GM19240 (cell line): Measurements from ENCODE around the gene PUS1.

Experiments used
- DNase-seq: peaks from one replicate; pipeline ENCODE4 v3.0.0; 2011; ENCODE audit warnings: low spot score; ENCODE audit not compliant: insufficient read length

Gene PUS1

GRCh38 chr12:131915823-131916222 is 13.3 kb upstream of the PUS1 start:
- no peak for DNase-seq

GRCh38 chr12:131916306-131917138 is 12.6 kb upstream of the PUS1 start:
- no peak for DNase-seq

DNA sequence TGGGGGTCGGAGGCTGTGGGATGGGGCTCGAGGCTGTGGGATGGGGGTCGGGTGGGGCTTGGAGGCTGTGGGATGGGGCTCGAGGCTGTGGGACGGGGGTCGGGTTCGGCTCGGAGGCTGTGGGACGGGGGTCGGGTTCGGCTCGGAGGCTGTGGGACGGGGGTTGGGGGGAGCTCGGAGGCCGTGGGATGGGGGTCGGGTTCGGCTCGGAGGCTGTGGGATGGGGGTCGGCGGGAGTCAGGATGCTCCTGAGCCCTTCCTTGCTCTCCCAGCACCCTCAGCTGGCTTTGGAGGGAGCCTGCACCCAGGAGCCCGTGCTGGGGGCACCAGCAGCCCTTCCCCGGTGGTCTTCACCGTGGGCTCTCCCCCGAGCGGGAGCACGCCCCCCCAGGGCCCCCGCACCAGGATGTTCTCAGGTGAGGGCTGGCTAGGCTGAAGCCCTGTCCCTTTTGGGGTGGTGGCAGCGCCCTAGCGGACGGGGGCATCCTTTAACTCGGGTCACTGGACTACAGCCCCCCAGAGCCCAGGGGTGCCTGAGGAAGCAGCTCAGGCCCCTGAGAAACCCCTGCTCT is 11.9 kb upstream of the PUS1 start:
- no peak for DNase-seq

- no peak for DNase-seq
Measured at GRCh38 chr12:131917711-131918306, 11.3 kb upstream of the PUS1 start.

GRCh38 chr12:131918311-131919050 is 10.6 kb upstream of the PUS1 start:
- no peak for DNase-seq

GRCh38 chr12:131919051-131919347 is 10.1 kb upstream of the PUS1 start:
- DNase-seq: no peak

- no peak for DNase-seq
Measured at GRCh38 chr12:131919366-131920156, 9.5 kb upstream of the PUS1 start.

DNA sequence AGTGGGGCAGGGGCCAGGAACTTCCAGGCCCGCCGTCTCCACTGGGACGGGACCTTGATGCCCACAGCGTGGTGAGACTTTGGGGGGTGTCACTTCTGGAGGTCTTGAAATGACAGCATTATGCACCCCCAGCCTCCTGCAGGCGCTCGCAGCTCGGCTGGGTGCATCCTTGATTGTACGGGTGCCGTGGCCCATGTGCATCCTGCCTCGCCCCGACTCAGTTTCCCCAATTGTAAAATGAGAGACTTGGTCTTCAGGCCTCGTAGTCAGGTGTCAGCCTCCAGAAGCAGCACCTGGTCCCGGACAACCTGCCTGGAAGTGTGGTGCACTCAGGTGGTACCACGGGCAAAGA is 8.9 kb upstream of the PUS1 start:
- no peak for DNase-seq

DNA sequence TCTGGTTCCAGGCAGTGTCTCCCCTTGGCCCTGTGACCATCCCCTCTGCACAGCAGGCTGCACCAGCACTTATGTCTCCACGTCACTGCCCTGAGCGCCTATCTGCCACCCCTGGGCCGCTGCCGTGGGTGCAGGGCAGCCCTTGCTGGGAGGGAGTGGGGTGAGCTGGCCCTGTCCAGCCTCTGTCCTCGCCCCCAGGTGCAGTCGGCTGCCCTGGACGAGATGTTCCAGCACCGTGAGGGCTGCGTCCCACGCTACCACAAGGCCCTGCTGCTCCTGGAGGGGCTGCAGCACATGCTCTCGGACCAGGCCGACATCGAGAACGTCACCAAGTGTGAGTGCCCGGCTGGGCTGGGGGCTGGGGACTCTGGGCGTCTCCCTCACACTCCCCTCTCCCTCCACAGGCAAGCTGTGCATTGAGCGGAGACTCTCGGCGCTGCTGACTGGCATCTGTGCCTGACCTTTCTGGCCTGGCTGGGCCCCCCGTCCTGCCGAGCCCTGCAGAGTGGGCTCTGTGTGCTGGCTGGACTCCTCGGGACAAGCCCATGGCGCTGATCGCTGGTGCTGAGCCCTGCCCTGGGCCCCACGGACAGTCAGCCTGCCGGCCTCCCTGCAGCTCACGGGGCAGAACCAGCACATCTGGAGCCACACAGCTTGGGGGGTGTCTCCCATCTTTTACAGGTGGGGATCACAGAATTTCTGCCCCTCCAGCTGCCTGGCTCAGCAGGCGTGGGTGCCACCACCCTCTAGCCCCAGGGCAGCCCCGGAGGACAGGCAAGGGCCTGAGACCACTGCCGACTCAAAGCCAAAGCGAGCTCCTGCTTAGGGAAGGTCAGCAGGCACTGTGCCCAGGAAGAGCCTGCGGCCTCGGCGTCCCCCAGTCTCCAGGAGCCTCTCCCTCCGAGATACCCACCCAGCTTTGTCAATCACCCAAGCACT is 7.9 kb upstream of the PUS1 start:
- no peak for DNase-seq

DNA sequence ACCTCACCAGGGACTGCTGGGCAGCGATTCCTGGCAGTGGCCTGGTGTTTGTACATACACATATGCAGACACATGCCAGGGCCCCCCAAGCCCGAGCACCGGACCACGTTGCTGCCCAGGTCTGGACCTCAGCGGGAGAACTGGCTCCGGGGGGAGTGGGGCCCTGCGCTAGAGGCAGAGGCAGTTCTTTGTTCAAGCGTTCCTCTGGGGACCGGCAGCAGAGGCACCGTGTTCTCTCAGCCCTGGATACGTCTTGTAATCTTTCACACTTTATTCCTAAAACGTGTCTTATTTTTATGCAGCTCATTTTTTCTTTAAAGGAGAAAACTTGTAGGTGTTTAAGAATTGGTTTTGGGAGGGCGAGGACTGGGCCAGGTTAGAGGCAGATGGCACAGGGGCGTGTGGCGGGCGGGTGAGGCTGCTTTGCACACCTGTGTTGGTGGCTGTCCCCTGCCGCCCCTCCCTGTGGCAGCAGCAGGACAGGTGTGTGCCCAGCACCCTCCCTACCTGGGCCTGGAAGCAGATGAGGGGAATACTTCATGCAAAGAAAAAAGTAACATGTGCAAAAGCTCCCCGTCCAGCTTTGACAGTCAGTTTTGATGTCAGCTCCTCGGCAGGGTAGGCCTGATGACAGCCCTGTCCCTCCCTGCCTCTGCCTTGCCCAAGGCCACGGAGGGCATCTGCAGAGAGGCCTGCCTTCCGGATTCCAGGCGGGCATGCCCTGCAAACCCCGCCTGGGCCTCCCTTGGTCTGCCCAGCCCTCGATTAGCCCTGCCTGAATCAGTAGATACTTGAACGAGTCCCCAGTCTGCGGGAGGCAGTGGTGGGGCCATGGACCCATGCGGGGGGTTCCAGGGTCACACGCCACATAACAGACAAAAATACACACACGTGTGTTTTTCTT is 7.0 kb upstream of the PUS1 start:
- no peak for DNase-seq

DNA sequence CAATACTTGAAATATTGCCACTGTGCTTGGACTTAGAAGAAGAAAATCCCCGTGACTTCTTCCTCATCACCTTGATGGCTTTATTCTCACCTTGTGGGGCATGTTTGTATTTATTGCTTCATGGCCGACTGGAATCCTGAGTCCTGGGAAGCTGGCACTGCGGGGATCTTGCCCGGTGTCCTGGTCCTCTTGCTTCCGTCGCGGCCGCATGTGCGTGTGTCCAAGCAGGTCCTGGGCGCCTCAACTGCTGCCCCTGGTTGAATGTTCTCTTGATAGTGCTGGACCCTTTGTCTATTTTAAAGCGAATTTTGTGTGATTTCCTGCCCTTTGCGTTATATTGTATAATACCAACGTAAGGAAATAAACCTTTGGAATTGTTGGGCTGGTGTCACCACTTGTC is 6.3 kb upstream of the PUS1 start:
- DNase-seq: no peak

GRCh38 chr12:131923260-131923659 is 5.8 kb upstream of the PUS1 start:
- peak; percentile 81 for DNase-seq

DNA sequence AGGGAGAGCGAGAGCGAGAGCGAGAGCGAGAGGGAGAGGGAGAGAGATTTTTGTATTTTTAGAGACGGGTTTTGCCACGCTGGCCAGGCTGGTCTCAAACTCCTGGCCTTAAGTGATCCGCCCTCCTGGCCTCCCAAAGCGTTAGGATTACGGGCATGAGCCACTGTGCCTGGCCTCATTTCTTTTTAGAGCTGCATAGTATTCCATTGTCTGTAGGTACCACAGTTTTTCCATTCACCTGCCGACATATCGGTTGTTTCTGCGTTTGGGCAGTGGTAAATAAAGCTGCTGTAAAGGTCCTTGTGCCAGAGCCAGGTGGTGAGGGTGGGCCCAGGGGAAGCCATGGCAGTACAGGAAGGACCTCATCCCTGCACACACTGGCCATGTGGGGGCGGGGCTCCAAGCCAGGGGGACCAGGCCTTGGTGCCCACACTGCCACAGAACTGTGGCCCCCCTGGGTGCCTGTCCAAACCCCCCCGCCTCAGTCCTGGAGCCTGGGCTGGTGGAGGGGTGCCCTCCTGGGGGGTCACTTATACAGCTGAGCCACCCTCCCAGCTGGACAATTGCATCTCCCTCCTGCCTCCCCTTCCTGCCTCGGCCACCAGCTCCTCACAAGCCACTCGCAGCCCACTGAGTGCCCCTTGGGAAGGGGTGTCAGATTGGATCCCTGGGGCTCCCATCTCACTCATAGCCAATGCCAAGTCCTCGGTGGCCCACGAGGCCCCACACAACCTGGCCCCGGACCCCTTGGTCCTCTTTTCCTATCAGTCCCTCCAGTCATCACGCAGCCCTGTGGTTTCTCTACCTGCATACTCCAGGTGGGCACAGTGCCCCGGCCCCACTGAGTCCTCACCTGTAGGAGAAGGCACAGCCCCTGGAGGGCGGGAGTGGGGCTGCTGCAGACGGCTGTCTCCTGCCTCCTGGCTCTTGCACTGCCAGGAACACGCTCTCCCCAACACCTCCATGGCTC is 1.7 kb upstream of the PUS1 start:
- no peak for DNase-seq

- DNase-seq: no peak
Measured at GRCh38 chr12:131928080-131928710, 881 bp upstream of the PUS1 start.

- no peak for DNase-seq
Measured at GRCh38 chr12:131929581-131930456, 743 bp downstream of the PUS1 start.

GRCh38 chr12:131930510-131930909 is 1.4 kb downstream of the PUS1 start:
- DNase-seq: no peak

GRCh38 chr12:131933387-131933786 is 4.3 kb downstream of the PUS1 start:
- no peak for DNase-seq
